GM12878 (cell line): ENCODE results near the gene NUDCD3. TPM values are rescaled to one million over a fixed set of nuclear protein-coding genes. Genes with fewer than 3 reads are reported as not detected.

Source experiments
- ATAC-seq: fragments of 200-7000 bp; cut with Tn5 transposase; 3 replicates; pipeline ENCODE4 v1.9.1; 2020; ENCODE audit warnings: mild to moderate bottlenecking, moderate library complexity
- BruUV-seq: library from RNA; stranded (reverse); fragments of 400-500 nt; replicated peaks from 2 replicates; lab custom pipeline; 2021; lab: Mats Ljungman, UMichigan
- CTCF ChIA-PET: fragments of 300-600 bp; sonication (Branson Sonifier 250); formaldehyde crosslinking; extraction: SDS; loops from one replicate; lab custom pipeline; 2021; ENCODE audit warnings: inconsistent platforms; lab: Yijun Ruan, JAX
- POLR2A ChIA-PET: fragments of 350-600 bp; formaldehyde crosslinking; extraction: SDS; loops from one replicate; lab custom pipeline; 2021; ENCODE audit warnings: inconsistent platforms; lab: Charles Lee
- RAD21 ChIA-PET: fragments of 300-600 bp; sonication (Branson Sonifier 250); formaldehyde crosslinking; loops from one replicate; lab custom pipeline; 2023; ENCODE audit warnings: antibody characterized with exemption; ENCODE audit not compliant: unreplicated experiment; lab: Charles Lee
- SMC1A ChIA-PET: fragments of 300-600 bp; sonication (Branson Sonifier 250); formaldehyde crosslinking; loops from one replicate; lab custom pipeline; 2023; ENCODE audit not compliant: unreplicated experiment, uncharacterized antibody; lab: Charles Lee
- DNase-seq: peaks from one replicate; pipeline ENCODE4 v3.0.0-alpha.2; 2011; ENCODE audit warnings: low read depth, low spot score
- FAIRE-seq: peaks from 3 replicates; lab custom pipeline; 2011; peaks lifted over from hg19 to GRCh38; lab: Jason Lieb, UNC
- H2AFZ ChIP-seq: 2 replicates; pipeline ENCODE4 v1.6.0; 2011; ENCODE audit warnings: low read depth, low read length, control low read depth; ENCODE audit not compliant: control insufficient read depth
- H3K27ac ChIP-seq: 2 replicates; pipeline ENCODE4 v1.5.1; 2011; ENCODE audit warnings: control low read depth; ENCODE audit not compliant: control insufficient read depth, insufficient read depth
- H3K27me3 ChIP-seq, 2 experiments: replicated peaks in 1 of 2; 2 replicates each; pipeline versions ENCODE4 v1.6.0 to v1.6.1; 2011; ENCODE audit warnings: low read length in 1 of 2; ENCODE audit not compliant: control insufficient read depth in 2 of 2, insufficient read depth in 2 of 2
- H3K36me3 ChIP-seq, 2 experiments: 2 replicates each; pipeline ENCODE4 v1.5.1; 2011; ENCODE audit warnings: low read length in 1 of 2; ENCODE audit not compliant: control insufficient read depth in 2 of 2, insufficient read depth in 2 of 2
- H3K4me1 ChIP-seq: 2 replicates; pipeline ENCODE4 v1.6.1; 2011; ENCODE audit warnings: mild to moderate bottlenecking, low read length, moderate library complexity, mixed read lengths; ENCODE audit not compliant: control insufficient read depth, insufficient read depth
- H3K4me2 ChIP-seq: 2 replicates; pipeline ENCODE4 v1.6.0; 2011; ENCODE audit warnings: control low read depth; ENCODE audit not compliant: control insufficient read depth, insufficient read depth
- H3K4me3 ChIP-seq: fragments of 200-600 bp; sonication (generic); 2 replicates; pipeline ENCODE4 v1.5.1; 2016
- H3K79me2 ChIP-seq: 2 replicates; pipeline ENCODE4 v1.6.0; 2011; ENCODE audit warnings: low read length; ENCODE audit not compliant: control insufficient read depth, insufficient read depth
- H3K9ac ChIP-seq: 2 replicates; pipeline ENCODE4 v1.8.0; 2011; ENCODE audit warnings: low read length, control low read depth, mixed read lengths; ENCODE audit not compliant: control insufficient read depth, insufficient read depth
- H3K9me3 ChIP-seq: replicated peaks from 3 replicates; pipeline ENCODE4 v1.5.1; 2011; ENCODE audit warnings: mild to moderate bottlenecking, low read length; ENCODE audit not compliant: control insufficient read depth, insufficient read depth
- H4K20me1 ChIP-seq: 2 replicates; pipeline ENCODE4 v1.6.0; 2011; ENCODE audit not compliant: control insufficient read depth, insufficient read depth
- NFXL1 ChIP-seq: fragments of 450-650 bp; IDR thresholded peaks from 2 replicates; pipeline ENCODE4 v1.6.1; 2017; ENCODE audit warnings: antibody characterized with exemption, mild to moderate bottlenecking, borderline replicate concordance
- NRF1 ChIP-seq: conservative IDR thresholded peaks from 2 replicates; pipeline ENCODE4 v1.6.1; 2011; ENCODE audit warnings: mild to moderate bottlenecking, low read depth, low read length, improper control_type of control experiment
- PBX3 ChIP-seq: IDR thresholded peaks from 2 replicates; pipeline ENCODE4 v1.6.1; 2011; ENCODE audit warnings: mild to moderate bottlenecking, low read depth, low read length, moderate library complexity; ENCODE audit not compliant: insufficient replicate concordance
- RBBP5 ChIP-seq: fragments of 200-600 bp; sonication (generic); conservative IDR thresholded peaks from 2 replicates; pipeline ENCODE4 v1.6.1; 2016
- SIX5 ChIP-seq: IDR thresholded peaks from 2 replicates; pipeline ENCODE4 v1.6.1; 2011; ENCODE audit warnings: mild to moderate bottlenecking, low read depth, low read length, moderate library complexity; ENCODE audit not compliant: severe bottlenecking
- SMAD1 ChIP-seq: fragments of 450-650 bp; IDR thresholded peaks from 2 replicates; pipeline ENCODE4 v1.6.1; 2018; ENCODE audit warnings: mild to moderate bottlenecking, low read depth; ENCODE audit not compliant: partially characterized antibody
- SUZ12 ChIP-seq: fragments of 200-600 bp; sonication (generic); IDR thresholded peaks from one replicate; pipeline ENCODE4 v1.6.1; 2018; ENCODE audit warnings: antibody characterized with exemption, mild to moderate bottlenecking; ENCODE audit not compliant: unreplicated experiment
- WGBS: methylation state at CpG from one replicate; pipeline ENCODE4 v1.1.6; 2016; ENCODE audit warnings: low lambda C conversion rate; ENCODE audit not compliant: insufficient replicate concordance, insufficient coverage; ENCODE audit errors: missing lambda C conversion rate; 5-methylcytosine and 5-hydroxymethylcytosine counted together
- in situ Hi-C: fragments of 300-500 bp; cut with MboI; formaldehyde crosslinking; loops from 9 replicates; pipeline ENCODE4 v1.14.3; 2018; ENCODE audit warnings: mixed read lengths
- intact Hi-C: fragments of 100-400 bp; cut with micrococcal nuclease; formaldehyde crosslinking; loops from one replicate; pipeline ENCODE4 v1.14.2; 2022; ENCODE audit not compliant: unreplicated experiment
- polyA plus RNA-seq, 11 experiments: library from polyadenylated mRNA; depleted of rRNA in 4 of 11; unstranded in 6 of 11; stranded (reverse) in 5 of 11; fragments of >200 nt; fragmentation: Nextera tagmentation in 4 of 11; fragmentation: Illumina TruSeq in 1 of 11; extraction: Ambion mirVana in 4 of 11; extraction: Trizol in 1 of 11; gene quantifications; 1 replicate in 1 of 11; 2 replicates in 10 of 11; pipeline versions ENCODE4 v1.2.1 to v1.2.3, GENCODE V29; 2011 to 2016; ENCODE audit warnings: inconsistent platforms in 2 of 11, missing spikeins in 2 of 11, low read depth in 1 of 11
- total RNA-seq, 4 experiments: library from RNA; depleted of rRNA in 3 of 4; stranded (reverse); fragments of >200 nt in 3 of 4; fragmentation: Illumina TruSeq in 1 of 4; extraction: Trizol in 1 of 4; gene quantifications; 2 replicates each; pipeline versions ENCODE4 v1.2.1 to v1.2.3, GENCODE V29; 2013 to 2021

NUDCD3 gene
- total and polyA plus RNA-seq, 10 of the 15 experiments (the other 5 are each of a cell fraction or from before 2014, with no cell fraction given) = 25.0 to 89.8 (median 46.4) TPM

DNA sequence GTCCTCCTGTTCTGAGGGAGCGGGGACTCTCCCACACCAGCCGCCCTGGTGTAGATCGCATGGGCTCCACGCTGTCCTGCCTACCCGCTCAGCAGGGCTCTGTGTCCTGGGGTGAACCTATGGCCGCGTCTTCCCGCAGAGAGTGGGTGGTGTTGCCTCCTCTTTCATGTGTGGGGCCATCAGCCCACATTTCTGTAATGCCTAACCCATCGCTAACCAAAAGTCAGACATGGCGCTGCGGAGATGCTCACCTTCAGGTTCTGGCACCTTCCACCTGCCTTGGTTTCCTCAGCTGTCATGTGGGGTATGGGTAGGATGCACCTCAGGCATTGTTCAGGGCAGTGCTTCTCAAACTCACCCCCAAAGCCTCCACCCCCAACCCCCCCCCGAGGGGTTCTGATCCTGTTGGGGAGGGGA is 114.5 kb downstream of the NUDCD3 start:
- ATAC-seq (no peak), FAIRE-seq (no peak), DNase-seq (no peak)
- no peak for TF ChIP-seq SUZ12
- TF ChIP-seq RBBP5 = no peak
- no peak for TF ChIP-seq NRF1
- TF ChIP-seq PBX3 = no peak
- TF ChIP-seq SMAD1 = no peak
- TF ChIP-seq NFXL1 = no peak
- TF ChIP-seq SIX5 = no peak
- no peak overlapping the region for H3K4me2 ChIP-seq
- ChIA-PET SMC1A (interaction anchor here (0.8 kb wide), 1 partner anchor 189 kb away, joined by 3 read pairs; no protein-coding TSS in a partner anchor), CTCF (interaction anchor here (0.8 kb wide), 1 partner anchor 85 kb away, joined by 4 read pairs; no protein-coding TSS in a partner anchor), POLR2A (no interaction called here), RAD21 (no interaction called here)
- no peaks in the 10 kb centered on the region for H3K79me2 ChIP-seq
- no peaks in the 10 kb centered on the region for H3K9me3 ChIP-seq
- no peak overlapping the region for H3K27ac ChIP-seq
- peaks cover 14% of the 10 kb centered on the region for H3K4me1 ChIP-seq
- H2AFZ ChIP-seq = no peak overlapping the region
- H3K4me3 ChIP-seq = no peak overlapping the region
- intact Hi-C loops (loop anchor here (5.0 kb wide), 1 partner anchor 101 kb away; no protein-coding TSS in a partner anchor), in situ Hi-C loops (no loop called here)
- no peaks in the 10 kb centered on the region for H4K20me1 ChIP-seq
- no peaks in the 10 kb centered on the region for H3K27me3 ChIP-seq
- WGBS = 88% methylated on average over 12 of the region's 12 CpGs
- no peaks in the 10 kb centered on the region for H3K36me3 ChIP-seq
- no TSS peak for BruUV-seq
- H3K9ac ChIP-seq = no peak overlapping the region
